EH (cell line): ENCODE results near the gene RITA1.

Experiments
- DNase-seq: peaks from one replicate; pipeline ENCODE4 v3.0.0-alpha.2; 2015; ENCODE audit warnings: low read depth

The RITA1 gene

DNA sequence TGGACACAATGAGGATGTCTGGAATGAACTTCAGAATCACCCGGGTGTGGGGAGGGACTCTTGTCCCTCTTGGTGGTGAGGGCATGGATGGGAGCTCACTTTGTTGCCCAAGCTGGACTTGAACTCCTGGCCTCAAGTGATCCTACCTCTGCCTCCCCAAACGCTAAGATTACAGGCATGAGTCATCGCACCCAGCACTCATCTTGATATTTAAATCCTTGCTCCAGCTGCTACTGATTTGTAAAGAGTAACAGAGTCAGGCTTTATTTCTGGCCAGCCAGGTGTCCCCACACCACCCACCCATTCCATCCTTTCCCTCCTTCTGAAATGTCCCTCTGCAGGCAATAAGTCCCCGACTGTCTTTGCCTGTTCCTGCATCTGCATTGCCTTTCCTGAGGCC is 5.2 kb upstream of the RITA1 start:
- no peak for DNase-seq

DNA sequence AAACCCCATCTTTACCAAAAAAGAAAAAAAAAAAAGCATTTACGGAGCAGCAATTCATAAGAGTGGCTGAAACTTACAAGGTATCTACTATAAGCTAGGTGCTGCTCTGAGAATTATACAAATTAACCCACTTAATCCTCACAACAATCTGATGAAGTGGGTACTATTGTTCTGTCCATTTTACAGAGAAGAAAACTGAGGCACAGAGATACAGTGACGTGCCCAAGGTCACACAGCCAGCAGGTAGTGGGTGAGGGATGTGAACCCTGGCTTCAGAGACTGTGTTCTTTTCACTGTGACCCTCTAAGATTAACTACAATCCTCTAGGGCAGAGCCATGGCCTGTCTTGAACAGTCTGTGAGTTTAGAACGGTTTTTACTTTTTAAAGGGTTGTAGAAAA is 3.5 kb upstream of the RITA1 start:
- no peak for DNase-seq

DNA sequence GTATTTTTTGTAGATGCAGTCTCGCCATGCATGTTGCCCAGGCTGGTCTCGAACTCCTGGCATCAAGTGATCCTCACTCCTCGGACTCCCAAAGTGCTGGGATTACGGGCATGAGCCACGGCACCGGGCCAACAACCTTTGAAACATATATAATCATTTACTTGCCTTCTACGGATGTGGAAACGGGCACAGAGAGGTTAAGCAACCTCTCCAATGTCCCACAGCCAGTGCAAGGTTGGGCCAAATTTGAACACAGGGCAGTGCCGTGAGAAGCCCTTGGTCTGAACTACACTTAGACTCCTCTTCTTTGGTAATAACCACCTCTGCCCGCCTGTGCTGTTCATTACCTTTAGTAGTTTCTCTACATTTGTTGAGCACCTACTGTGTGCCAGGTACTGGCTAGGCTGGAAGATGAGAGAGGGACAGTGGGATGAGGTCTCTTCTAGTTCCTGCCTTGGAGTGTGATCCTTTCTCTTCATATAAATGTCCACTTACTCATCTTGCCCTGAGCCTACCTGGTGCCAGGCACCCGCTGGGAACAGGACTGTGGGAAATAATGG is 2.4 kb upstream of the RITA1 start:
- no peak for DNase-seq

DNA sequence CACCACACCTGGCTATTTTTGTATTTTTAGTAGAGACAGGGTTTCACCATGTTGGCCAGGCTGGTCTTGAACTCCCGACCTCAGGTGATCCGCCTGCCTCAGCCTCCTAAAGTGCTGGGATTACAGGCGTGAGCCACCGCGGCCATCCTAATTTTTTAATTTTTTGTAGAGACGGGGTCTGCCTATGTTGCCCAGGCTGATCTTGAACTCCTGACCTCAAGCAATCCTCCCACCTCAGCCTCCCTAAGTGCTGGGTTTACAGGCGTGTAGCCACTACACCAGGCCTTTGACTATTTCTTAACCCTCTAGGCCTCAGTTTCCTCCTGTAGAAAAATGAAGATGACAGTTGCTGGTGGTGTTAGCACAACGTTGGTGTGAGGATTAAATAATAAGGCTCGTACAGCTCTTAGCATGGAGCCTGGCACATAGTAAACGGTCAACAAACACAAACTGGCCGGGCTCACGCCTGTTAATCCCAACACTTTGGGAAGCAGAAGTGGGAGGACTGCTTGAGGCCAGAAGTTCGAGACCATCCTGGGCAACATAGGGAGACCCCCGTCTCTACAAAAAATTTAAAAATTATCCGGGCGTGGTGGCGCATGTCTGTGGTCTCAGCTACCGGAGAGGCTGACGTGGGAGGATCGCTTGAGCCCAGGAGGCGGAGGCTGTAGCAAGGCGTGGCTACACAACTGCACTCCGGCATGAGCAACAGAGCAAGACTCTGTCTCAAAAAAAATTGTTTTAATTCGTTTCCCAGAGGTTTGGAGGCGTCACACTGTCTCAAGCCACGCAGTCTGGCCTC is 1.2 kb upstream of the RITA1 start:
- DNase-seq: no peak

DNA sequence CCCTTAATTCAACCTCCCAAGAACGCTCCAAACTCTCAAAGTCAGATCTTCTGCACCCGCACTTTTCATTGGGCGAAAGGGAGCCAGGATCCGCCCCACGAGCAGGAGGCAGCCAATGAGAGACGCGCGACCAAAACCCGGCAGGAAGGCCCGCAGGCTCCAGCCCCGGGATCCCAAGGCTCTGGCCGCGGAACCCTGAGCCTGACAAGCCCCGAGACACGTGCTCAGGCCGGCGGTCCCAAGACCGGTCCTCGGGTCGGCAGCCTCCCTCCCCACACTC is 681 bp upstream of the RITA1 start:
- peak; percentile 92 for DNase-seq

DNA sequence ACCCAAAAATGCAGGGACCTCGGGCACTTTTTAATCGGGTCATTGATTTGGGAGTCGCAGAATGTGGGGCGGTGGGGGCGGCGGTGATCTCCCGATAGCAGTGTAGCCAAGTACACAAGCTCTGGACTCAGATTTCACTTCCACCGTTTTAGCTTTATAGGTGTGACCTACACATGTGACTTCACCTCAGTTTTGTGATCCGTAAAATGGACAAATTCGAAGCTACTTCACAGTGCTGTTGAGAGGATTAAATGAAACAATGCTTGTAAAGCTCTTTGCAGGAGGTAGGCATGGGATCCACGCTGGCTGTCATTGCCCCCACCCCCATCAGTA is 478 bp downstream of the RITA1 start:
- DNase-seq: no peak

DNA sequence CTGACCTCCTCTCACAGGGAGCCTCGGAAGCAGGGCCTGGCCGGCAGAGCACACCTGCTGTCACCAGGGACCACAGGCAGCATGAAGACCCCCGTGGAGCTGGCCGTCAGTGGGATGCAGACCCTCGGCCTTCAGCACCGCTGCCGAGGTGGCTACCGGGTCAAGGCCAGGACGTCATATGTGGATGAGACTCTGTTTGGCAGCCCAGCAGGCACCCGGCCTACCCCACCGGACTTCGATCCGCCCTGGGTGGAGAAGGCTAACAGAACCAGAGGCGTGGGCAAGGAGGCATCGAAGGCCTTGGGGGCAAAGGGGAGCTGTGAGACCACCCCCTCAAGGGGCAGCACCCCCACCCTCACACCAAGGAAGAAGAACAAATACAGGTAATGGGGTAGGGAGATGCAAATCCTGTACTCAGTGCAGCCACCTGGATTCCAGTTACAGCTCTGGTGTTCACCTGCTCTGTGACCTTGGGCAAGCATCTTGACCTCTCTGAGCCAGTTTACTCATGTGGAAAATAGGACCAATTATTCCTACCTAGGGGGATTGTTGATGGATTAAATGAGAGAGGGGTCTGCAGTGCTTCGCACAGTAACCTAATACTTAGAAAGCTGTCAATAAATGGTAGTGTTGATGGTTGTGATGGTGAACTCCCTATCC is 1.3 kb downstream of the RITA1 start:
- no peak for DNase-seq

DNA sequence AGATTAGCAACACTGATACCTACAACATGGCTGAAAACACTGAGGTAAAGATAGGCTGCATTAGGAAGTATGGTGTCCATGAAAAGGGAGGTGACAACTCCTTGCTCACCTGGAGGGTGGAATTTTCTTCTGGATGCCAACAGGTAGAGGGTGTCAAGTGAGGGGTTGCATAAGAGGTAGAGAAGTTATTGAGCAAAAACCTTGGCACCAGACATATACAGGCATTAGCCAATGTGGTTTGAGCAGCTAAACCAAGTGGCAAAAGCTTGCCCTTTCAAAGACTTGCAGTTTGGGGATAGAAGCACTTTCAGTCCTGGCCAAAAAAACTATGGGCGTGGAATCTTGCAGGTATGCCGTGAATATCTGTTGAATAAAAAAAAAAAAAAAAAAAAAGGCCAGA is 3.8 kb downstream of the RITA1 start:
- DNase-seq: no peak

DNA sequence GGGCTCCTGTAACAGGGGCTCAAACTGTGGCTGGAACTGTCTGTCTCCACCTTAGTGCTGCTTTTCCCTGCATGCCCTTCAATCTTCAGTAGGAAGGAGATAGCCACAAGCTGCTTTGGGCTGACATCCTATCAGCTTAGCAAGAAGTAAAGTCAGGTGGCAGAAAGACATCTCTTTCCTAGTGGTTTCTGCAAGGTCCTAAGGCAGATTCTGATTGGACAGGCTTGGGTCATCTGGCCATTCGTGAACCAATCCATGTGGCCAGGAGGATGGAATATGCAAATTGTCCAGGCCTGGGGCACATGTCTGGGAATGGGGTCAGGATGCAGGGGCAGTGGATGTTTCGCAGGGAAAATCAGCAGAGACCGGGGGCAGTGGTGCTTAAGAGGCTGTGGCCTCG is 5.2 kb downstream of the RITA1 start:
- DNase-seq: peak; percentile 59

DNA sequence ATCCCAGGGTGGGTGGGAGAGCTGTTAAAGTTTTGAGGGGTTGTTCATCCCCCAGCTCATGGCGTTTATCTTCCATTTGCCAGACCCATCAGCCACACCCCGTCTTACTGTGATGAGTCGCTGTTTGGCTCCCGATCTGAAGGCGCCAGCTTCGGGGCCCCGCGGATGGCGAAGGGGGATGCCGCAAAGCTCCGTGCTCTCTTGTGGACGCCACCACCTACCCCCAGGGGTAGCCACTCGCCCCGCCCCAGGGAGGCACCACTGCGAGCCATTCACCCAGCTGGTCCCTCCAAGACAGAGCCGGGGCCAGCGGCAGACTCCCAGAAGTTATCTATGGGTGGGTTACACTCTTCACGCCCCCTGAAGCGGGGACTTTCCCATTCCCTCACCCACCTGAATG is 5.7 kb downstream of the RITA1 start:
- no peak for DNase-seq

DNA sequence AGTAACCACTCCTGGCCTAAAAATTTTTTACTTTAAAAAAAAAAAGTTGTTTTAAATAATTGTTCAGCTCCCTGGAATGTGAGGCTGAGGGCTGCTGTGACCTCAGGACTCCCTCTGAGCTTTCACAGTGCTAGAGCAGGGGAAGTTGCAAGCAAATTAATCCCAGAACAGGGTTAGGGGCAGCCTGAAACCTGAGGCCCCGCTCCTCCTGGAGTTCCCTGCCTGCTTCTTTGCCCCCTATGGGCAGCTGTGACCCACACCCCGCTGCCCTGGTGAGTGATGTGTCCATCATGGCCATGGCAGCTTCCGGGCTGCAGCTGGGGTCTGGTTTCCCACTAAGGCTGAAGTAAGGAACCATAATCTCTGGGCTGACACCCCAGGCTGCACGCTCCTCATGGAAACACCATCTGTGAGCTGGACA is 9.5 kb downstream of the RITA1 start:
- peak; percentile 87 for DNase-seq

DNA sequence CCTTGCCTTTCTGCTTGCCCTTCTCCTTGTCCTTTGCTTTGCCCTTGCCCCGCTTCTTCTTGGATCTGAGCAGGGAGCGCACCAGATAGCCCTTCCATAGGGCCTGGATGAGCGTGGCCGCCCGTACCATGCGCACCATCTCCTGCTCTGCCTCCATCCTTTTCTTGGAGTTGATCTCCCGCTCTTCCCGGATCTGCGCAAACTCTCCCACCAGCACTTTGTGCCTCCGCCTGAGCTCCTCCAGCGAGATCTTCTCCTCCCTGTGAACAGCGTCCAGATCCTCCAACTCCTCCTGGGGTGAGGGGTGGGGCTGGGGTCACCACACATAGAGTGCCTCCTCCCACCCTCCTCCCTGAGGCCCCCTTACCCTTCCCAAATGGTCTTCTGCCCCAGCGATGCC is 10.1 kb downstream of the RITA1 start:
- DNase-seq: no peak

DNA sequence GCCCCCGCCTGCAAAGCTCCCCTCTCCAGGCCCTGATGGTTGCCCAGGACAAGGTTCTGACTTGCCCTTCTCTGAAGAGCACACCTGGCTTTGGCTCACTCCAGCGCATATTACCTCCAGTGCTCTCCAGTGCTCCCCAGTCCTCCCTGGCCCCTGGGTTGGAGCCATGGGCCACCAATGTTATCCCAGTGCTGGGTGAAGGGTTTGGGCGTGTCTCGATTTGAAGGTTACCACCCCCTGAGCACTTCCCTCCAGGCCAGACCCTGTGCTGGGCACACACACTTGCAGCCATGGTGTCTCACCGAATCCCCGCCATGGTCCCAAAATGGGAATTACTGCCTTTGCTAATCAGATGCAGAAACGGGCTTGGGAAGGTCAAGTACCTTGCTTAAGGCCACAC is 11.1 kb downstream of the RITA1 start:
- DNase-seq: no peak

DNA sequence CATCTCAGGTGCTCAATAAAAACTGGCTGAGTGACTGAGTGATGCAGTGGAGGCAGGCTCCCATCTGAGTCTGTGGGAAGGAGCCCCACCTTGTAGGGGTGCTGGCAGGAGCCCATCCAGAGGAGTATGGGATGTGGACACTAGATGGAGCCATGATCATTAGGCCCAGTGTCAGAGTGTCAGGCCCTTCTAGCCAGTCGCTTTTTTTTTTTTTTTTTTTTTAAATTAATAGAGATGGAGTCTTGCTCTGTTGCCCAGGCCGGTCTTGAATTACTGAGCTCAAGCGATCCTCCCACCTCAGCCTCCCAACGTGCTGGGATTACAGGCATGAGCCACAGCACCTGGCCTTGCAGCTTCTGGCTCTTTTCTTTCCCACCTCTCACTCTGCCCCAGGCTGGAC is 11.5 kb downstream of the RITA1 start:
- peak; percentile 87 for DNase-seq

DNA sequence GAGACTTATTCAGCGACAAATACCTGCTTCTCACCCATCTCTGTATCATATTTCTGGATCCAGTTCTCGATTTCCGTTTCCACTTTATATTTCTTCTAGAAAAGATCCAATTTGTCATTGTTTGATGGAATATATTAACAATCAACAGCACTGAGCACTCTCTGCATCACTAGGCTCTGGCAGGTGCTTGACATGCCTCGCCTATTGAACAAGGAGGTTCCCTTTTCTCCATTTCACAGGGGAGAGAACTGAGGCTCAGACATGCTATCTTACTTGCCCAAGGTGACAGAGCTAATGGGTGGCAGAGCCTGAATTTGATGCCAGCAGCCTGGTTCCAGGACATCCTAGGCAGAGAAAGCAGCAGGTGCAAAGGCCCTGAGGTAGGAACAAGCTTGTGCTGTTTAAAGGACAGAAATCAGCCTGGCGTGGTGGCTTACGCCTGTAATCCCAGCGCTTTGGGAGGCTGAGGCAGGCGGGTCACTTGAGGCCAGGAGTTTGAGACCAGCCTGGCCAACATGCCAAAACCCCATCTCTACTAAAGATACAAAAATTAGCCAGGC is 12.1 kb downstream of the RITA1 start:
- DNase-seq: no peak

DNA sequence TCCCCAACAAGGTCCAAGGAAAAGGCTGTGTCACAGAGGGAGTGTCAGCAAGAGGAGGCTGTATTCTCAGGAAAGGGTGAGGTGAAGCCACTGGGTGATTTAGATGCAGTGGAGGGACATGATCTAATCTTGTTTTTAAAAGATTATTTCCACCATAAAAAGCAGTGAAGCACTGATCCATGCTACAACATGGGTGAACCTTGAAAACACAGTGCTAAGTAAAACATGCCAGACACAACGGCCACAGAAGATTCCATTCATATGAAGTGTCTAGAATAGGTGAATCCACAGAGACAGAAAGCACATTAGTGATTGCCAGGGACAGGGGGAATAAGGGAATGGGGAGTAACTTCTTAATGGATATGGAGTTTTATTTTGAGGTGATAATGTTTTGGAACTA is 12.8 kb downstream of the RITA1 start:
- peak; percentile 47 for DNase-seq

DNA sequence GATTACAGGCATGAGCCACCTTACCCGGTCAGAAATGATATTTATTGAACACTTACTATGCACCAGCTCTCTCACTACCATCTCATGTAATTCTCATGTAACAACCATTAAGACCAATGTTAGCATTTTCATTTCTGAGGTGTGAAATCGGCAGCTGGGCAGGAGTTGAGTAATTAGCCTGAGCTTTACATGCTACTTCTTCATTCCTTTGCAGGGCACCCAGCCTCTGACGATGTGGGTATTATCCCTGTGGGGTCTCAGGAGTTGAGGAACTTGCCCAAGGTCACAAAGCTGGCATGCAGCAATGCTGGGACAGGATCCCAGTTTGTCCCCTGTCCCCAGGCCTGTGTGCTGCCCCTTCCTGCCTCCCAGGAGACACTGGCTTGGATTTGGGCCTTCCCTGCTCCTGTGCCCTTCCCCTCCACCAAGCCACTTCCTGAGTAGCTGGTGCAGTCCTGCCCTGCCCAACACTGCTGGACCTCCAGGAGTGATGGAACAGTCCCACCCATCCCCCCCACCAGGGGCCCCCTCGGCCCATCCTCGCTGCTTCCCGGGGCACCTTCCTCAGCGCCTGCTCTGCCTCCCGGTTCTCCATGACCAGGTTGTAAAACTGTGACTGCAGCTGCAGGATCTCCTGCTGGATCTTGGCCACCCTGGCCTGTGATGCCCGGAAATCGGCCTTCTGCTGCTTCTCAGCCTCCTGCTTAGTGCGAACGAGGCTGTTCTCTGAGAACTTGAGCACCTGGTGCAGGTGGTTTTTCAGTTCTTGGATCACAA is 14.7 kb downstream of the RITA1 start:
- DNase-seq: no peak

DNA sequence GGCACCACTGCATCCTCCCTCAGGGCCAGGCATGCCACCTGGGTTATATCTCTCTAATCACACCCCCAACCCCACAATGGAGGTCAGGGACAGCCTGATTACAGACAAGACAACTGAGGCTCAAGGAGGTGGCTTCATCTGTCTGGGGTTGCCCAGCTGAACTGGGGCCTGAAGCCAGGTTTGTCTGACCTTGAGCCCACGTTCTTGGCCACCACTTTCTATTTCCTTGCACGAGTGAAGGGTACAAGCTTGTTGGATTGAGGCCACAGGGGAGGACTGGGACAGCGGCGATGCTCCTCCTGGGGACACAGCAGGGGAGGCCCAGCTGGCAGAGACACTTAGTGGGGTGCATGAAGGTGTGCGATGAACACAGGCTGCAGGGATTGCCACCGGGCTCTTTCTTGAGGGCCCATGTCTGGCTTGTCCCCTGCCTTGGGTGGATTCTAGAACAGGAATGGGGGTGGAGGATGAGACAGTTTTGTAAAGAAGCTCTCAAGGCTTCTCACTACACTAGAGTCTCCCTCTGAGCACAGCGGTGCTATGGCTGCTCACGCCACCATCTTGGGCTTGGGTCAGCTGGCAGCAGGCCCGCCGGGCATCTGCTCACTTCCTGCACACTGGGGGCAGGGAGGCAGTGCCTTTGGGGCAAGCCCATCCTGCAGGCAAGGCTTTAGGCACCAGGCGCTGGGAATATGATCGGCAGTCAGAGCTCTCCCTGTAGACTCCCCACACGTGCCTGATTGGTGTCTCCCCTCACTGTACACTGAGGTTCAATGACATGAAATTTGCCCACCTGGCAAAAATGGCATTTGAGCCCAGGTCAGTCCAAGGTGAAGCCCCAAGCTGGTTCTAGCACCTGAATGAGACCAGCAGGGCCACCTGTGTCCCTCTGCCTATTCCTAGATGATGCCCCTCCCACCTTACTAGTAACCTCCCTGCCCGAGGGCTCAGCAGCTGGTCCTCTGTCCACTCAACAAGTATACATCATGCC is 16.0 kb downstream of the RITA1 start:
- no peak for DNase-seq

DNA sequence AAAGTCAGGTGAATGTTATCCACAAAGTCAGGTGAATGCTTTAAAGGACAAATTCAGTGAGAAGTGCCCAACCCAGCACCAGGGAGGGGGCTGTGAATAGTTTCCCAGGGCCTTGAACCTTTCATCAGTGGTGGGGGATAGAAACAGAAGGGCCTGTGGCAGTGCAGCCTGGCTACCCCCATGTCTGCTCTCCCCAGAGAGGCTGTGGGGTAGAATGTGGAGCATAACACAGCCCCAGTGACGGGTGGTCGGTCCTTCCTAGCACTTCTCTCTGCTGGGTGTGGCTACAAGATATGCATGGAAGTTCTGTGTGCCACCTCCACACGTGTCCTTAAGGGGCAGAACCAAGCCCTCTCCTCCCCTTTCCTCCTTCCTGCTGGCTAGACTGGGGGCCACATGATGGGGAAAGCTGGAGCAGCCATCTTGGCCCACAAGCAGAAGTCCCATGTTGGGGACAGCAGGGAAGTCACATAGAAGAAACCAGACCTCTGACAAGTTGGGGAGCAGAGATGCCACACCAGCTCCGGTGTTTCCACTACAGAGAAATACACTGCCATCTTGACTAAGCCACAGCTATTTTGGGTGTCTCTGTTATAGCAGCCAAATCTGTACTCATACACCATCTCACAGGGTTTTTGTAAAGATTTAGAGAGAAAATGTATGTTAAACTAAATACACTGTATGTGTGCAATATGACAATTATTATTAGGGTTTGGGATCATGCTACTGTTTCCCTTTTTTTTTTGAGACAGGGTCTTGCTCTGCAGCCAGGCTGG is 17.0 kb downstream of the RITA1 start:
- DNase-seq: no peak

DNA sequence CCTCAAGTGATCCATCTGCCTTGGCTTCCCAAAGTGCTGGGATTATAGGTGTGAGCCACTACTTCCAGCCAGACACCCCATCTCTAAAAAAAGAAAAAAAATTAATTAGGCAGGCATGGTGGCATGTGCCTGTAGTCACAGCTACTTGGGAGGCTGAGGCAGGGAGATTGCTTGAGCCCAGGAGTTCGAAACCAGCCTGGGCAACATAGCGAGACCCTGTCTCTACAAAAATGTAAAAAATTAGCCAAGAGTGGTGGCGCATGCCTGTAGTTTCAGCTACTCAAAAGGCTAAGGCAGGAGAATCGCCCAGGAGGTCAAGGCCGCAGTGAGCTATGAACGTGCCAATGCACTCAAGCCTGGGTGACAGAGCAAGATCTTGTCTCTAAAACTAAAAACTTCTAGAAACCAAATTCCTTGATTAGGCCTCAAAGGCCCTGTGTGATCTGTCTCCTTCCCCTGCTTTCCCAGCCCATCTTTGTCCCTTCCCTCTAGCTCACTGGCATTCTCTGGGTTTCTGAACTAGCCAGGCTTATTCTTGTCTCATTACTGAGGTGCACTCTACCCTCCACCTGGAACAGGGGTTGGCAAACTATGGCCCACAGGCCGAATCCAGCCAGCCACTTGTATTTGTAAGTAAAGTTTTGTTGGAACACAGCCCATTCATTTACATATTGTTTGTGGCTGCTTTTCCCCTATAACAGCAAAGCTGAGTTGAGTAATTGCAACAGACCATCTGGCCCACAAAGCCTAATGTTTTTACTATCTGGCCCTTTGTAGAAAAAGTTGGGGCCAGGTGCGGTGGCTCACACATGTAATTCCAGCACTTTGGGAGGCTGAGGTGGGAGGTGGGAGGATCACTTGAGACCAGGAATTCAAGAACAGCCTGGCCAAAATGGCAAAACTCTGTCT is 18.6 kb downstream of the RITA1 start:
- no peak for DNase-seq
